Measurements from ENCODE around the gene ADCK1. TPM values are rescaled to one million over a fixed set of nuclear protein-coding genes. Genes with fewer than 3 reads are reported as not detected.

ADCK1 gene
- total and polyA plus RNA-seq, 2 experiments from 2014 or later = 6.7 to 11.2 TPM

DNA sequence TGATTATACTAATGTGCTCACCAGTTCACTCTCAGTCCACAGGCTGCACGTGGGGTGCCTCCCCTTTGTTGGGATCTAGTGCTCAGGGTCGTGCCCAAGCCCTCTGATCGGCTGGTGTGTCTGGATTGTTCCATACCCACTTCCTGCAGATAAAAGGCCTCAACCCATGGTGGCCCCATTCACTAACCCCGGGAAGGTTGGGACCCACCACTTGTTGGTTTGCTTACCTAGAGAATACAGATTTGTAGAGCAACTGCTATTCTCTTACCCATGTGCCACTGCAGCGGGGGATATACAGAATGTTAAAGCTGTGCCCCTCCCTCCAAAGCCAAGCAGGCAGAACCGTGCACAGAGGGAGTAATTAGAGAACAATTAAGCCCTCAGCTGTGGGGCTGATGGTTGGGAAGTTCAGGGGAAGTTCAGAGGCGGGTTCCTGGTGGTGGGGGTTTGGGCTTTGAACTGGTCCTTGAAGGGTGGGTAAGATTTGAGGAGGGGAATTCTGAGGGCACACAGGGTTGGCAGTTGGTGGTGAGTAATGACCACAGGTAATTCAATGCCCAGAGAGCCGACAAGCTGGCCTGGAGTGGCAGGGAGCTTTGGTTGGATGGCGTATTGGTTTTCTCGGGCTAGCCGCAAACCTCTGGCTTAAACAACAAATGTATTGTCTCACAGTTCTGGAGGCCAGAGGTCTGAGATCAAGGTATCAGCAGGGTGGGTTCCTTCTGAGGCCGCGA is 68.8 kb downstream of the ADCK1 start (continued):
- TF ChIP-seq, protein P1, sequence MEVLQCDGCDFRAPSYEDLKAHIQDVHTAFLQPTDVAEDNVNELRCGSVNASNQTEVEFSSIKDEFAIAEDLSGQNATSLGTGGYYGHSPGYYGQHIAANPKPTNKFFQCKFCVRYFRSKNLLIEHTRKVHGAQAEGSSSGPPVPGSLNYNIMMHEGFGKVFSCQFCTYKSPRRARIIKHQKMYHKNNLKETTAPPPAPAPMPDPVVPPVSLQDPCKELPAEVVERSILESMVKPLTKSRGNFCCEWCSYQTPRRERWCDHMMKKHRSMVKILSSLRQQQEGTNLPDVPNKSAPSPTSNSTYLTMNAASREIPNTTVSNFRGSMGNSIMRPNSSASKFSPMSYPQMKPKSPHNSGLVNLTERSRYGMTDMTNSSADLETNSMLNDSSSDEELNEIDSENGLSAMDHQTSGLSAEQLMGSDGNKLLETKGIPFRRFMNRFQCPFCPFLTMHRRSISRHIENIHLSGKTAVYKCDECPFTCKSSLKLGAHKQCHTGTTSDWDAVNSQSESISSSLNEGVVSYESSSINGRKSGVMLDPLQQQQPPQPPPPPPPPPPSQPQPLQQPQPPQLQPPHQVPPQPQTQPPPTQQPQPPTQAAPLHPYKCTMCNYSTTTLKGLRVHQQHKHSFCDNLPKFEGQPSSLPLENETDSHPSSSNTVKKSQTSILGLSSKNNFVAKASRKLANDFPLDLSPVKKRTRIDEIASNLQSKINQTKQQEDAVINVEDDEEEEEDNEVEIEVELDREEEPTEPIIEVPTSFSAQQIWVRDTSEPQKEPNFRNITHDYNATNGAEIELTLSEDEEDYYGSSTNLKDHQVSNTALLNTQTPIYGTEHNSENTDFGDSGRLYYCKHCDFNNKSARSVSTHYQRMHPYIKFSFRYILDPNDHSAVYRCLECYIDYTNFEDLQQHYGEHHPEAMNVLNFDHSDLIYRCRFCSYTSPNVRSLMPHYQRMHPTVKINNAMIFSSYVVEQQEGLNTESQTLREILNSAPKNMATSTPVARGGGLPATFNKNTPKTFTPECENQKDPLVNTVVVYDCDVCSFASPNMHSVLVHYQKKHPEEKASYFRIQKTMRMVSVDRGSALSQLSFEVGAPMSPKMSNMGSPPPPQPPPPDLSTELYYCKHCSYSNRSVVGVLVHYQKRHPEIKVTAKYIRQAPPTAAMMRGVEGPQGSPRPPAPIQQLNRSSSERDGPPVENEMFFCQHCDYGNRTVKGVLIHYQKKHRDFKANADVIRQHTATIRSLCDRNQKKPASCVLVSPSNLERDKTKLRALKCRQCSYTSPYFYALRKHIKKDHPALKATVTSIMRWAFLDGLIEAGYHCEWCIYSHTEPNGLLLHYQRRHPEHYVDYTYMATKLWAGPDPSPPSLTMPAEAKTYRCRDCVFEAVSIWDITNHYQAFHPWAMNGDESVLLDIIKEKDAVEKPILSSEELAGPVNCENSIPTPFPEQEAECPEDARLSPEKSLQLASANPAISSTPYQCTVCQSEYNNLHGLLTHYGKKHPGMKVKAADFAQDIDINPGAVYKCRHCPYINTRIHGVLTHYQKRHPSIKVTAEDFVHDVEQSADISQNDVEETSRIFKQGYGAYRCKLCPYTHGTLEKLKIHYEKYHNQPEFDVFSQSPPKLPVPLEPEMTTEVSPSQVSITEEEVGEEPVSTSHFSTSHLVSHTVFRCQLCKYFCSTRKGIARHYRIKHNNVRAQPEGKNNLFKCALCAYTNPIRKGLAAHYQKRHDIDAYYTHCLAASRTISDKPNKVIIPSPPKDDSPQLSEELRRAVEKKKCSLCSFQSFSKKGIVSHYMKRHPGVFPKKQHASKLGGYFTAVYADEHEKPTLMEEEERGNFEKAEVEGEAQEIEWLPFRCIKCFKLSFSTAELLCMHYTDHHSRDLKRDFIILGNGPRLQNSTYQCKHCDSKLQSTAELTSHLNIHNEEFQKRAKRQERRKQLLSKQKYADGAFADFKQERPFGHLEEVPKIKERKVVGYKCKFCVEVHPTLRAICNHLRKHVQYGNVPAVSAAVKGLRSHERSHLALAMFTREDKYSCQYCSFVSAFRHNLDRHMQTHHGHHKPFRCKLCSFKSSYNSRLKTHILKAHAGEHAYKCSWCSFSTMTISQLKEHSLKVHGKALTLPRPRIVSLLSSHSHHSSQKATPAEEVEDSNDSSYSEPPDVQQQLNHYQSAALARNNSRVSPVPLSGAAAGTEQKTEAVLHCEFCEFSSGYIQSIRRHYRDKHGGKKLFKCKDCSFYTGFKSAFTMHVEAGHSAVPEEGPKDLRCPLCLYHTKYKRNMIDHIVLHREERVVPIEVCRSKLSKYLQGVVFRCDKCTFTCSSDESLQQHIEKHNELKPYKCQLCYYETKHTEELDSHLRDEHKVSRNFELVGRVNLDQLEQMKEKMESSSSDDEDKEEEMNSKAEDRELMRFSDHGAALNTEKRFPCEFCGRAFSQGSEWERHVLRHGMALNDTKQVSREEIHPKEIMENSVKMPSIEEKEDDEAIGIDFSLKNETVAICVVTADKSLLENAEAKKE (CRISPR knock-in tag; IDR thresholded peaks at IDR 0.05) = no peak
- TF ChIP-seq EZH2 (IDR thresholded peaks at IDR 0.05; ENCODE audit: low read depth, unreplicated experiment) = no peak
- TF ChIP-seq STAT1 (IDR thresholded peaks at IDR 0.05; ENCODE audit: unreplicated experiment) = no peak
- no peak for TF ChIP-seq CTCF (conservative IDR thresholded peaks at IDR 0.05; ENCODE audit: low read depth in 2 of 2)
- TF ChIP-seq ZNF331 (CRISPR knock-in tag; IDR thresholded peaks at IDR 0.05; ENCODE audit: low read depth) = no peak
- no peak for TF ChIP-seq NANOG (IDR thresholded peaks at IDR 0.05; ENCODE audit: borderline replicate concordance)

GRCh38 chr14:77869340-77869739 is 69.4 kb downstream of the ADCK1 start:
- H3K79me2 ChIP-seq (replicated peaks; ENCODE audit: insufficient read depth) = no peaks in the 10 kb centered on the region
- H2AFZ ChIP-seq = no peak overlapping the region
- Mint-ChIP-seq H3K4me3 (no peak overlapping the region), H3K27ac (no peak overlapping the region), H3K4me1 (no peaks in the 10 kb centered on the region; the same call in 2 of the 3 replicates), H3K36me3 (ENCODE audit: low read depth) (peaks cover 4% of the 10 kb centered on the region), H3K27me3 (ENCODE audit: insufficient read depth, low read depth, poor library complexity) (peaks cover 6% of the 10 kb centered on the region), H3K9me3 (no peaks in the 10 kb centered on the region; the same call in 2 of the 3 replicates)
- DNase-seq (ENCODE audit: low spot score) = no peak
- H3F3A ChIP-seq (replicated peaks; ENCODE audit: low read depth) = no peaks in the 10 kb centered on the region
- H3K27me3 ChIP-seq (ENCODE audit: insufficient read depth) = no peaks in the 10 kb centered on the region
- H3K36me3 ChIP-seq (ENCODE audit: insufficient read depth) = no peaks in the 10 kb centered on the region
- H3K4me3 ChIP-seq = no peak overlapping the region
- H4K20me1 ChIP-seq (replicated peaks; ENCODE audit: insufficient read depth) = no peaks in the 10 kb centered on the region
- H3K27ac ChIP-seq (ENCODE audit: low read depth) = no peak overlapping the region
- ATAC-seq = no peak
- H3K9me2 ChIP-seq (ENCODE audit: insufficient read depth) = no peaks in the 10 kb centered on the region
- H3K4me2 ChIP-seq = no peak overlapping the region
- no peaks in the 10 kb centered on the region for H3K4me1 ChIP-seq (ENCODE audit: insufficient read depth)
- TF ChIP-seq REST (IDR thresholded peaks at IDR 0.05; ENCODE audit: unreplicated experiment) (no peak), ZNF114 (CRISPR knock-in tag; IDR thresholded peaks at IDR 0.05) (no peak), CTCF (conservative IDR thresholded peaks at IDR 0.05; ENCODE audit: low read depth in 2 of 2) (no peak), STAT1 (IDR thresholded peaks at IDR 0.05; ENCODE audit: unreplicated experiment) (no peak), EZH2 (IDR thresholded peaks at IDR 0.05; ENCODE audit: low read depth, unreplicated experiment) (no peak), ZNF331 (CRISPR knock-in tag; IDR thresholded peaks at IDR 0.05; ENCODE audit: low read depth) (no peak), JUNB (IDR thresholded peaks at IDR 0.05; ENCODE audit: unreplicated experiment) (no peak)
